Progenitor cell of endocrine pancreas (in vitro differentiated cells): ENCODE data around the gene HOXD11. TPM values are rescaled to one million over a fixed set of nuclear protein-coding genes. Genes with fewer than 3 reads are reported as not detected.

Experiments used
- DNase-seq: peaks from one replicate; pipeline ENCODE4 v3.0.0; 2021; ENCODE audit warnings: low spot score; ENCODE audit not compliant: unreplicated experiment
- H3K27ac Mint-ChIP-seq: 2 replicates; pipeline ENCODE4 v1.8.0; 2021; ENCODE audit warnings: mild to moderate bottlenecking, moderate library complexity, mixed read lengths
- H3K27me3 Mint-ChIP-seq: 2 replicates; pipeline ENCODE4 v1.8.0; 2021; ENCODE audit warnings: mixed read lengths
- H3K36me3 Mint-ChIP-seq: 2 replicates; pipeline ENCODE4 v1.8.0; 2022; ENCODE audit warnings: mixed read lengths; ENCODE audit not compliant: insufficient read depth
- H3K4me1 Mint-ChIP-seq: 2 replicates; pipeline ENCODE4 v1.8.0; 2021; ENCODE audit warnings: low read depth, mixed read lengths
- H3K4me3 Mint-ChIP-seq: 2 replicates; pipeline ENCODE4 v1.8.0; 2021; ENCODE audit warnings: low read depth, mild to moderate bottlenecking, moderate library complexity, mixed read lengths
- H3K9me3 Mint-ChIP-seq: 2 replicates; pipeline ENCODE4 v1.8.0; 2021; ENCODE audit warnings: low read depth, mixed read lengths
- total RNA-seq: library from RNA; stranded (reverse); gene quantifications from 2 replicates; pipeline ENCODE4 v1.2.1, GENCODE V29; 2021
- TF ChIP-seq, protein P1 (sequence below): fragments of 200-600 bp; sonication (generic); IDR thresholded peaks from one replicate; pipeline ENCODE4 v1.5.0; 2021; ENCODE audit warnings: antibody characterized with exemption, mild to moderate bottlenecking; ENCODE audit not compliant: unreplicated experiment

The HOXD11 gene
- total RNA-seq, 1 donor from 2014 or later, result not detected

DNA sequence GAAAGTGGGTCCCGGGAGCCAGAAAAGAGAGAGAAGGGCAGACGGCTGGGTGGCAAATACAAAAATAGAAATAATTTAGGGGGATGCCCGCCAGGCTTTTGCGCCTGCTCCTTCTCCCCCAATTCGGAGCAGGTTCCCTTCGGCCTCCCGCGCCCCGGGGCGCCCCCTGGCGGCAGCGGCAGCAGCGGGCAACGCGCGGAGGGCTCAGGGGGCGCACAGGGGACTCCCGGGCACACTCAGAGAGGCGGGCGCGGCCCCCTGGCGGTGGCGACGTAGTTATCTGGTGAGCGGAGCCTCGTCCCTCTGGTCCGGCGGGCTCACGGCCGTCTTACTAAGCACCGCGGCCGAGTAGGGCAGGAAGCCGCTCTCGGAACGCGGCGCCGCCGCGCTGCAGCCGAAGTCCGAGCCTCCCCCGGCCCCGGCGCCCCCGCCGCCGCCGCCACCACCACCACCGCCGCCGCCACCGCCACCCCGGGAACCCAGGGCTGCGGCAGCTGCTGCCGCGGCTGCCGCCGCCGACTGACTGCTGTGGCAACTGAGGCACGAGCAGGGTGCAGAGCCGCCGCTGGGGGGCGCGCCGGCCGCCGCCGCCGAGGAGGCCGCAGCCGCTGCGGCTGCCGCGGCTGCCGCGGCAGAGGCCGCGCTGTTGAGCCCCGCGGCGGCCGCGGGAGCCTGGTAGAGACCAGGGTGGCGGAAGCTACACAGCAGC lies 27.1 kb upstream of the HOXD11 start:
- no peak overlapping the region for H3K27ac Mint-ChIP-seq
- H3K4me1 Mint-ChIP-seq, result peaks cover 5% of the 10 kb centered on the region

DNA sequence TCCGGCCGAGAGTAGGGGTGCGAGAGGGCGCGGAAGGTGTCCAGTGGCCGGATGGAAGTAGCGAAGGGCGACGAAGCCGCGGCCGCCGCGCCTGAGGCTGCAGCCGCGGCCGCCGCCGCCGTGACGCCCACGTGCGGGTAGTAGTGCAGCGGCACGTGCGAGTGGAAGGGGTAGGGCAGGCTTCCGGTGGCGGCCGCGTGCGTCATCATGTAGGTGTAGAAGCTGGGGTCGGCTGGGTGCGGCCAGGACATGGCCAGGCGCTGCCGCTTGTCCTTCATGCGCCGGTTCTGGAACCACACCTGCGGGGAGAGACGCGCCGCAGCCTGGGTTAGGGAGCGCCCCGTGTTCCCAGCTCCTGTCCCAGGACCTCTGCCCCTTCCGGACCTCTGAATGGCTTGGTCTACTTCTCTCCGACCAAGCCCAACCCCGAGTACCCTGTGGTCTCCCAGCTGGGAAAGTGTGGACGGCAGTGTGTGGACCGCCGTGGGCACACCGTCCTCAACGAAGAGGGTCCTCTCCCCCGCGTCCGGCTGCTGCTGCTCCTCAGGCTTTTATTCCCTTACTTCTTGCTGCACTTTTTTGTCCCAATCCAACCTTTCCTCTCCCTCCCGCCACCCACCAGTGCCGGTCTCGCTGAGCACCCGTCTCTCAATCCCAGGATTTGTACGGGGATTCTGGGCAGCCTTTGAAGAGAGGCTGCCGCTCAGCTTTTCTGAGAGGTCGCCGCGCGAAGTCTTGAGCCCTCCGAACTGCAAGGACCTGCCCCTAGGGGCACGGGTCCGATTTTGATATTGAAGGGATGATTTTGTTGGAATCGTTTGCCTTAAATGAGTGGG lies 26.3 kb upstream of the HOXD11 start:
- H3K4me3 Mint-ChIP-seq, result peak overlapping the region; percentile 29
- TF ChIP-seq, protein P1, sequence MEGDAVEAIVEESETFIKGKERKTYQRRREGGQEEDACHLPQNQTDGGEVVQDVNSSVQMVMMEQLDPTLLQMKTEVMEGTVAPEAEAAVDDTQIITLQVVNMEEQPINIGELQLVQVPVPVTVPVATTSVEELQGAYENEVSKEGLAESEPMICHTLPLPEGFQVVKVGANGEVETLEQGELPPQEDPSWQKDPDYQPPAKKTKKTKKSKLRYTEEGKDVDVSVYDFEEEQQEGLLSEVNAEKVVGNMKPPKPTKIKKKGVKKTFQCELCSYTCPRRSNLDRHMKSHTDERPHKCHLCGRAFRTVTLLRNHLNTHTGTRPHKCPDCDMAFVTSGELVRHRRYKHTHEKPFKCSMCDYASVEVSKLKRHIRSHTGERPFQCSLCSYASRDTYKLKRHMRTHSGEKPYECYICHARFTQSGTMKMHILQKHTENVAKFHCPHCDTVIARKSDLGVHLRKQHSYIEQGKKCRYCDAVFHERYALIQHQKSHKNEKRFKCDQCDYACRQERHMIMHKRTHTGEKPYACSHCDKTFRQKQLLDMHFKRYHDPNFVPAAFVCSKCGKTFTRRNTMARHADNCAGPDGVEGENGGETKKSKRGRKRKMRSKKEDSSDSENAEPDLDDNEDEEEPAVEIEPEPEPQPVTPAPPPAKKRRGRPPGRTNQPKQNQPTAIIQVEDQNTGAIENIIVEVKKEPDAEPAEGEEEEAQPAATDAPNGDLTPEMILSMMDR, result no peak
- H3K27me3 Mint-ChIP-seq, result peaks cover 89% of the 10 kb centered on the region
- peaks cover 5% of the 10 kb centered on the region for H3K4me1 Mint-ChIP-seq
- no peaks in the 10 kb centered on the region for H3K36me3 Mint-ChIP-seq
- H3K27ac Mint-ChIP-seq, result peak overlapping the region; percentile 37
- H3K9me3 Mint-ChIP-seq, result no peaks in the 10 kb centered on the region
- no peak for DNase-seq

More for the DNA sequence above, 27.1 kb upstream of the HOXD11 start:
- Mint-ChIP-seq H3K9me3 (no peaks in the 10 kb centered on the region), H3K36me3 (no peaks in the 10 kb centered on the region), H3K27me3 (peaks cover 89% of the 10 kb centered on the region), H3K4me3 (no peak overlapping the region)
- TF ChIP-seq, protein P1, result peak; percentile 96
- peak; percentile 66 for DNase-seq

DNA sequence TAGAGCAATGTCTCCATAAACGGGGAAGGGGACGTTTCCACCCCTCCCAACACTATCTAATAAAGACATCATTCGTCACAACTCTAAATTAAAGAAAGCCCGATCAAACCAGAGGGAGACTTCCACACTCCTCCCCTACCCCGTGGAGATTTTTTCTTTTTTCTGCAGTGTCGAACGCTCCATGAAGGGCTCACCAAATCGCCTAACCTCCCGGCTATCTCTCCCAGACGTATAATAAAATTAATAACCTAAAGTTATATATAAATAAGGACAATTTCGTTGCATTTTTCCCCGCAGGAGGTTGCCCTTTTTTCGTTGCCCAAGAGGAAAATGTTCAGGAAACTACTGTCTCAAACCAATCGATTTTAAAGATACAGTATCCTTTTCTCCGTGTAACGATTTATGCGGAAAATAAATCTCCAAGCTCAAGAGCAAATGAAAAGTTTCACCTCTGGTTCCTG lies 25.7 kb upstream of the HOXD11 start:
- Mint-ChIP-seq H3K36me3 (no peaks in the 10 kb centered on the region), H3K27ac (no peak overlapping the region), H3K4me1 (peaks cover 5% of the 10 kb centered on the region), H3K4me3 (peak overlapping the region; percentile 29), H3K27me3 (peaks cover 89% of the 10 kb centered on the region), H3K9me3 (no peaks in the 10 kb centered on the region)
- DNase-seq, result no peak
- TF ChIP-seq, protein P1, result no peak

DNA sequence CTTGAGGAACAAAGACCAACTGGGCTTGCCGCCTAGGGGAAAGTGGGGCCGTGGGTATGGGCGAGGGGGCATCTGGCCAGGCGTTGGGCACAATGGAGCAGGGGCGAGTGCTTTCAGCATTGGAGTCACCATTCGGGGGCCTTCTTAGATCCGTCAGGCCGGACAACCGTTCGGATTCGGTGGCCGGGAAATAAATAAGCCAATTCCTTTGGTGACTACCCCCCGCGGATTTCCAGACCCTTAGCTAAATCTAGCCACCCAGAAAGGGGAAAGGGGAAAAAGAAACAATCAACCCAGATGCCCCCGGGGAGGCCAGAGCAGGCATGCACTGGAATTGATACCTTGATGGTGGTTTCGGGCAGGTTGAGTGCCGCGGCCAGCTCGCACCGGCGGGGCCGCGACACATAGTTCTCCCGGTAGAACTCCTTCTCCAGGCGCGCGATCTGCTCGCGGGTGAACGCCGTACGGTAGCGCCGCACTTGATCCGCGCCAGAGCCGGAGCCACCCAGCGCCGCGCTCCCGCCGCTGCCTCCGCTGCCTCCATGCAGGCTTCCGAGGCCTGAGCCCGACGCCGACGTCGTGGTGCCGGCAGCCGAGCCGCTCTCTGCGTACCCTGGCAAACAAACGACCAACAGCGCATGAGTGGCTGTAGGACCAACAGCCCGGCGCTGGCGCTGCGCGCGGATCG lies 25.1 kb upstream of the HOXD11 start:
- no peaks in the 10 kb centered on the region for H3K9me3 Mint-ChIP-seq
- no peak overlapping the region for H3K27ac Mint-ChIP-seq
- no peaks in the 10 kb centered on the region for H3K36me3 Mint-ChIP-seq
- peaks cover 5% of the 10 kb centered on the region for H3K4me1 Mint-ChIP-seq
- TF ChIP-seq, protein P1, result no peak
- no peak for DNase-seq
- H3K4me3 Mint-ChIP-seq, result no peak overlapping the region
- peaks cover 89% of the 10 kb centered on the region for H3K27me3 Mint-ChIP-seq

DNA sequence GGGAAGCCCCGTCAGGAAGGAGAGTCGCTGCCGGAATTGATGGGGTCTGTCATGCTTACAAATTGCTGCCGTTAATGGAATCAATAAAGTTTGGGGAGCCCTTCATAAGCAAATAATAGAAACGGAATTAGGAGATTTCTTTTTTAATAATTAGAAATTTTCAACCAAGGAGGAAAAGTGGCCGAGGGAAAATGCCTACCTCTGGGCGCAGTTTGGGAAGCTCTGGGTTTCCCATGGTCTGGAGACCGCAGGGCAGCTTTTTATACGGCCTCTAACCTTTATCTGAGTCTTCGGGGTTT lies 24.6 kb upstream of the HOXD11 start:
- Mint-ChIP-seq H3K27ac (no peak overlapping the region), H3K27me3 (peaks cover 89% of the 10 kb centered on the region), H3K9me3 (no peaks in the 10 kb centered on the region), H3K36me3 (no peaks in the 10 kb centered on the region), H3K4me3 (no peak overlapping the region), H3K4me1 (peaks cover 5% of the 10 kb centered on the region)
- no peak for DNase-seq
- TF ChIP-seq, protein P1, result no peak
